Body of pancreas (tissue), 4 donors: Measurements from ENCODE around the gene COMMD1. TPM values are rescaled to one million over a fixed set of nuclear protein-coding genes. Genes with fewer than 3 reads are reported as not detected.

Experiments
- ATAC-seq: fragments of 150-250 bp; one replicate; pipeline ENCODE4 v1.9.1; 2016
- DNase-seq, 4 donors: peaks; one replicate each; pipeline ENCODE4 v3.0.0-alpha.2; 2019
- H3K27ac ChIP-seq, 4 donors: fragments of 200-600 bp; sonication (generic); 1 replicate in 3 of 4; 2 replicates in 1 of 4; pipeline versions ENCODE4 v1.5.1 to v1.6.1; 2016 to 2019; ENCODE audit warnings: mild to moderate bottlenecking in 1 of 4, mixed read lengths in 1 of 4, moderate library complexity in 1 of 4
- H3K27me3 ChIP-seq, 2 donors: fragments of 200-600 bp; sonication (generic); one replicate each; pipeline ENCODE4 v1.6.0; 2016; ENCODE audit warnings: mild to moderate bottlenecking in 1 of 2
- H3K36me3 ChIP-seq, 2 donors: fragments of 200-600 bp; sonication (generic); replicated peaks in 1 of 2; 2 replicates each; pipeline ENCODE4 v1.5.1; 2016; ENCODE audit warnings: low read depth in 2 of 2; ENCODE audit not compliant: insufficient read depth in 1 of 2
- H3K4me1 ChIP-seq: fragments of 200-600 bp; sonication (generic); one replicate; pipeline ENCODE4 v1.6.0; 2016
- H3K4me3 ChIP-seq, 2 donors: fragments of 200-600 bp; sonication (generic); 1 replicate in 1 of 2; 2 replicates in 1 of 2; pipeline ENCODE4 v1.5.1; 2016 to 2019
- H3K9me3 ChIP-seq, 3 donors: fragments of 200-600 bp; sonication (generic); 1 replicate in 2 of 3; 2 replicates in 1 of 3; pipeline ENCODE4 v1.5.1; 2016
- CTCF ChIP-seq, 7 experiments: fragments of 450-650 bp in 4 of 7; fragments of 200-600 bp in 3 of 7; sonication (generic) in 3 of 7; IDR thresholded peaks; one replicate each; pipeline ENCODE4 v1.5.1; 2016 to 2019; ENCODE audit warnings: antibody characterized with exemption in 7 of 7
- POLR2A ChIP-seq, 3 donors: fragments of 450-650 bp; IDR thresholded peaks; one replicate each; pipeline ENCODE4 v1.6.1; 2016; ENCODE audit warnings: antibody characterized with exemption in 3 of 3, mild to moderate bottlenecking in 2 of 3
- WGBS, 2 donors: methylation state at CpG; one replicate each; pipeline ENCODE4 v1.1.5; 2017; 5-methylcytosine and 5-hydroxymethylcytosine counted together
- intact Hi-C: fragments of 100-400 bp; cut with DNase I; formaldehyde crosslinking; loops from one replicate; pipeline ENCODE4 v1.15.1; 2023
- total RNA-seq, 2 donors: library from RNA; depleted of rRNA; stranded (reverse); fragments of >200 nt; gene quantifications; one replicate each; pipeline ENCODE4 v1.1.0, GENCODE V29; 2016

The COMMD1 gene
- total RNA-seq, 2 donors from 2014 or later, result 19.1 to 37.9 TPM

- Histone ChIP-seq H3K9me3 (no peaks in the 10 kb centered on the region), H3K27ac (no peak overlapping the region), H3K27me3 (no peaks in the 10 kb centered on the region), H3K36me3 (no peaks in the 10 kb centered on the region), H3K4me1 (no peaks in the 10 kb centered on the region), H3K4me3 (no peak overlapping the region)
- WGBS, 2 donors, result 86 to 93% methylated on average over 10 of the region's 10 CpGs
- ATAC-seq (no peak), DNase-seq (no peak)
- TF ChIP-seq CTCF (IDR thresholded peaks at IDR 0.05) (no peak), POLR2A (IDR thresholded peaks at IDR 0.05) (no peak)
- intact Hi-C loops, result no loop called here
Observed at GRCh38 chr2:62099523-62100175, 194.2 kb downstream of the COMMD1 start.

GRCh38 chr2:62101886-62102285, 196.4 kb downstream of the COMMD1 start:
- ATAC-seq, result no peak
- H3K27me3 ChIP-seq, result no peaks in the 10 kb centered on the region

GRCh38 chr2:62102402-62102920, 197.0 kb downstream of the COMMD1 start:
- Histone ChIP-seq H3K4me1 (no peaks in the 10 kb centered on the region), H3K36me3 (no peaks in the 10 kb centered on the region), H3K4me3 (no peak overlapping the region), H3K9me3 (no peaks in the 10 kb centered on the region), H3K27me3 (no peaks in the 10 kb centered on the region), H3K27ac (no peak overlapping the region)
- 95 to 97% methylated on average over 1 of the region's 1 CpG for whole genome bisulfite sequencing, 2 donors
- no peak for DNase-seq
- intact Hi-C loops, result no loop called here
- TF ChIP-seq POLR2A (IDR thresholded peaks at IDR 0.05) (no peak), CTCF (IDR thresholded peaks at IDR 0.05) (no peak)
- no peak for ATAC-seq

More at GRCh38 chr2:62101886-62102285, 196.4 kb downstream of the COMMD1 start:
- intact Hi-C loops, result no loop called here
- Histone ChIP-seq H3K27ac (no peak overlapping the region), H3K4me1 (no peaks in the 10 kb centered on the region), H3K4me3 (no peak overlapping the region), H3K9me3 (no peaks in the 10 kb centered on the region), H3K36me3 (no peaks in the 10 kb centered on the region)
- WGBS, 2 donors, result 94 to 97% methylated on average over 2 of the region's 2 CpGs
- TF ChIP-seq POLR2A (IDR thresholded peaks at IDR 0.05) (no peak), CTCF (IDR thresholded peaks at IDR 0.05) (no peak)
- DNase-seq, result no peak

GRCh38 chr2:62109554-62109953, 204.1 kb downstream of the COMMD1 start:
- H3K4me3 ChIP-seq, result no peak overlapping the region
- TF ChIP-seq POLR2A (IDR thresholded peaks at IDR 0.05), result no peak
- no peak for TF ChIP-seq CTCF (IDR thresholded peaks at IDR 0.05)
- intact Hi-C loops, result no loop called here
- 78 to 89% methylated on average over 2 of the region's 2 CpGs for WGBS, 2 donors
- H3K27ac ChIP-seq, result no peak overlapping the region
- H3K9me3 ChIP-seq, result no peaks in the 10 kb centered on the region
- H3K27me3 ChIP-seq, result no peaks in the 10 kb centered on the region
- no peak for ATAC-seq
- H3K36me3 ChIP-seq, result no peaks in the 10 kb centered on the region
- DNase-seq, result no peak
- peaks cover 6% of the 10 kb centered on the region for H3K4me1 ChIP-seq
